NCI-H1417 treated with DMSO at 0.1 percent for 48 hours (cell line): ENCODE results near the gene ANKAR.
"Not testable (repeated sequence)": the region's sequence is repeated elsewhere in the genome, so short reads cannot be mapped to it uniquely, and the experiment has no call there.

Experiments used
- DNase-seq: peaks from one replicate; lab custom pipeline; 2025; lab: John Stamatoyannopoulos, UW

ANKAR gene, protein sequence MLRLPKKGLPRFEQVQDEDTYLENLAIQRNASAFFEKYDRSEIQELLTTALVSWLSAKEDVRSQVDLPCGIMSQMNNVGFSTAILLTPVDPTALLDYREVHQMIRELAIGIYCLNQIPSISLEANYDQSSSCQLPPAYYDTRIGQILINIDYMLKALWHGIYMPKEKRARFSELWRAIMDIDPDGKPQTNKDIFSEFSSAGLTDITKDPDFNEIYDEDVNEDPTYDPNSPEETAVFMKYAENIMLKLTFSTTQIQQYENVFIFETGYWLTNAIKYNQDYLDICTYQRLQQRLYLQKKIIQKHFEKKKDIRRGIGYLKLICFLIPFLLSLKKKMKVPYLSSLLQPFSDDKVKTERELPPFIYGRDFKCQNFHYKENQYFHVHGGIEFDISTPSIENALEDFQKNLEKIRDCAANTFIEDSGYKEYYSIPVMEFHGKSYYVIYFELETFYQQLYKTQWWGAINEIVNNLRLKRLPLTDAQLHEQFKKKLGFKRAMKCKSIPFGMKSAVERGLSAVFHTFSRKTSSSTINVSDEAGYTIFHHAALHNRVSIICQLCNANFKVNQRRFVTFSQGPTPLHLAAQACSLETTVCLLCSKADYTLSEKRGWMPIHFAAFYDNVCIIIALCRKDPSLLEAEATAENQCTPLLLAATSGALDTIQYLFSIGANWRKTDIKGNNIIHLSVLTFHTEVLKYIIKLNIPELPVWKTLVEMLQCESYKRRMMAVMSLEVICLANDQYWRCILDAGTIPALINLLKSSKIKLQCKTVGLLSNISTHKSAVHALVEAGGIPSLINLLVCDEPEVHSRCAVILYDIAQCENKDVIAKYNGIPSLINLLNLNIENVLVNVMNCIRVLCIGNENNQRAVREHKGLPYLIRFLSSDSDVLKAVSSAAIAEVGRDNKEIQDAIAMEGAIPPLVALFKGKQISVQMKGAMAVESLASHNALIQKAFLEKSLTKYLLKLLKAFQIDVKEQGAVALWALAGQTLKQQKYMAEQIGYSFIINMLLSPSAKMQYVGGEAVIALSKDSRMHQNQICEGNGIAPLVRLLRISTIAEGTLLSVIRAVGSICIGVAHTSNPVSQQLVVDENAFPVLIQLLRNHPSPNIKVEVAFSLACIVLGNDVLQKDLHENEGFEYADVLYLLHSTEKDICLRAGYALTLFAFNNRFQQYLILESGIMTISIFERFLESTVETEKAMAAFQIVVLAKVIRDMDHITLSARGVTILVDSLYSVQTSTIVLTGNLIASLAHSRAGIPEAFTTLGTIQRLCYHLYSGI (N-terminal part only)

DNA sequence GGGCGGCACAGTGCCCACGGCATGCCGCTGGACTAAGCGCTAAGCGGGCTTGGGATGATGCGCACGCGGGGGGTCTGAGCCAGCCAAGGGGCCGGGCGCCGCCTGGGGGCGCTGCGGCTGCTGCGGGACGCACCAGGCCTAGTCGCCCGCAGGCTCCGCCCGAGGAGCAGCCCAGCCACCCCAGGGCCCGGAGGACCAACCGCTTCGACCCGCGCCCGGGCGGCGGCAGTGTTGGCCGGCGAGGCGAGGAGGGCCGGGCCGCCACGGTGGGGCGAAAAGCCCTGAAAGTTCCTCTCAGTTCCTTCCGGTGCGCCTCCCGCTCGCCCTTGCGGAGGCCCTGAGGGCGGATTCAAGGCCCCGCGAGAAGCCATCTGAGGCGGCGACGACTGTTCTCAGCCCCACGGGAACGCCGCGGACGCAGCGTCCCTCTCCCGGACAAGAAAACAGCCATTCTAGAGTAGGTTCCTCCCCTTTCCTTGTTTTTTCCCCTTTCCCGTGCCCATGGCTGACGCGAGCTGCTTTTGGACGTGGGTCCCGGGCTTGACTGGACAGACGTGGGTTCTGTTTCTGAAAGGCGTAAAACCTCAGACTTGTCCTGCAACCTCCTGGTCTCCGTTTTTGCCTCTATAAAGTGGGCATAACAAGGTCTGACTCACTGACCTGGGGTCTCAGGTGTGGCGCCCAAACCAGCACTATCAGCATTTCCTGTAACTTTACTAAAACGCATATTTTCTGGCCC is at the start of gene ANKAR:
Gene ANKAR, plus strand, starts transcription at position 297 of the 739 bp plus-strand sequence. CDS start 1,821 bp downstream, outside the sequence.
- DNase-seq: no peak

- DNase-seq: no peak
These were observed 48.8 kb upstream of the ANKAR start for GRCh38 chr2:189625636-189626035.

DNA sequence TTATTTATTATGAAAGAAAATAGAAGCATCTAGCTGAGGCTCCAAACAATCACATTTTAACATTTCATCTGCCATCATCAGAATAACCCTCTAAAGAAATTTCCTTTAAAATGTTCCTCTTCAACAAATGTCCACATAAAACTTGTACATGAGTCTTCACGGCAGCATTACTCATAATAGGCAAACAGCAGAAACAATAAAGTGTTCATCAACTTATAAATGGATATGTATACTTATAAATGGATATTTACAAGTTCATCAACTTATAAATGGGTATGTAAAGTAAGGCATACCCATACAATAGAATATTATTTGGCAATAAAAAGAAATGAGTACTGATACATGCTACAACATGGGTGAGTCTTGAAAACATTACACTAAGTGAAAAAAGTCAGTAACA is 46.7 kb upstream of the ANKAR start:
- no peak for DNase-seq

DNA sequence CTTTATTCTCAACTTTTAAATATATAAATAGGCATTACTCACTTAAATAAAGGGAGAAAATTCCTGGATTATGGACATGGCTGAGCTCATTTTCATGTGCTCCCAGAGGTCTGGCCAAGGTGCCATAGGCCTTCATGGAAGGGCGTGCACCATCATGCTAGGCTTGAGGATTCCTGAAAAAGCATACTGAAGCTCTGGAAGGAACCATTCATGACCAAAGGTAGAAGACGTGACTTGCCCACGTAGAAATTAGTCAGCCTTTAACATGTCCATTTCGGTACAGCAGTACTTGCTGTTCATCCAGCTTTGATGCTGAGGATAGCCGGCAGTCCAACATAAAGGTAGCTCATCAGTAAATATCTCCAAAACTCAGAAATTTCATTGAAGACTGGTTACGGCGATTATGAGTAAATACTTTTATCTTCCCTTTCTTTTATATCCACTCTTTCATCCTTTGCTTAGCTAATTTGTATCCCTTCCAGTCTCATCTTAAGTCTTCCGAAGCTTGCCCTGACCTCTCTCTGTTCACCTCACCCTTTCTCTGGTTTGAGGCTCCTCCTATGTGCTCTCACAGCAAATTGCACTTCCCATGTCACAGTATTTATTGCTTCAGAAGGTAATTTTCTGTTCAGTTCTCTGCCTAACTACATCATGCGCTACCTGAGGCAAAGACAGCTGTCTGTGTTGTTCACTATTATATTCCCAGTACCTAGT is 45.5 kb upstream of the ANKAR start:
- no peak for DNase-seq

GRCh38 chr2:189629531-189630453 is 44.7 kb upstream of the ANKAR start:
- DNase-seq: no peak

- no peak for DNase-seq
These were observed 42.6 kb upstream of the ANKAR start for GRCh38 chr2:189631849-189632248.

DNA sequence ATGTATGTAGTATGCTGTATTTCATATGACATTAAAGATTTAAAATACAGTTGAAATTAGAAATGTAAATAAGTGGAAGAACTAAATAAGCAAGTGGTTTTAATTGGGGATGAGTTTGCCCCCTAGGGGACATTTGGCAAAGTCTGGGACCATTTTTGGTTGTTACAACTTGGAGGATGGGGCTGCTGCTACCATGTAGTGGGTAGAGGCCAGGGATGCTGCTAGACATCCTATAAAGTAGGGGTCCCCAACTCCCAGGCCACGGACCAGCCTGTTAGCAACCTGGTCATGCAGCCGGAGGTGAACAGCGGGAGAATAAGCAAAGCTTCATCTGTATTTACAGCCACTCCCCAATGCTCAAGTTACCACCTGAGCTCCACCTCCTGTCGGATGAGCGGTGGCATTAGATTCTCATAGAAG is 41.1 kb upstream of the ANKAR start:
- DNase-seq: no peak

DNA sequence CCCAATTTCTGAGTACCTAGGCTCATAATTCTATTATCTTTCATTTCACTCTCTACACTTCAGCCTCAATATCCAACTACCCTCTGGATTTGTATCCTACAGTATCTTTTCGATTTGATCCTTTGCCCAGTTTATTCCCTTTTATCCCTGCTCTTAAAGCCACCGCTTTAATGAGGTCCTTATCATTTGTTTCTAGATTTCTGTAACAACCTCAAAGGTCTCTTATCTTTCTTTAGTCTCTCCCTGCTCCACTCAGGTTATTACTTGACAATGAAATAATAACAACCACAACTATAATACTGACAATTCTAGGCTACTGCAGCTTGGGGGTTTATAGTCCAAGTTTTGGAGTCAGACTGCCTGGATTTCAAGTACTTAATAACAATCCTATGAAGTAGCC is 39.1 kb upstream of the ANKAR start:
- DNase-seq: no peak

DNA sequence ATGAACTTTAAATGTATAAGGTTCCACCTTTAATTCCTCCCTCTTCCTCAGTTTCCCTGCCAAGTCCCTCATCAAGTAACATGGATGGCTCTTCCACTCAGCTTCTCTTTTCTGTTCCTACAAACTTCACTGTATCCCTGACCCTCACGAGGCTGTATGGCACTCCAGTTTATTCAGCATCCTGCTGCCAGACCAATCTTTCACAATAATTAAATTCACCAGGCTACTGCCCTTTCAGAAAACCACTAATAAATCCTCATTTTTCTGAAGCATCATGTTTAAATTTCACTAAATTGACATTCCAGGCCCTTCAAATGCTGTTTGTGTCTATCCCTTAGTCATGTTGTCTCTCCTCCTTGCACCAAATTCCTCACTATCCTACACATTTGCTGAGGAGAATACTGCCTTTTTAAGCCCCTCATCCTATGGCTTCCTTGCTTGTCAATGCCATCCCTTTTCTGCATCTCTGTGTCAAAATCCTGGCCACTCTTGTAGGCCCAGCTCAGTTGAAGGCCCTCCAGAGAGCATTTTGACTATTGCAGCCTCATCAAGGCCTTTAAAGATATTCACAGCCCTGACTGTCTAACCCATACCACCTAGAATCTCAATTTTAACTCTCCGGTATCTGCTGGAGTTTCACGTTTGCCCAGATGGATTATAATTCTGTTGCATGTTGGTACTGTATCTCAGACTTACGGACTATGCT is 36.0 kb upstream of the ANKAR start:
- no peak for DNase-seq

GRCh38 chr2:189639007-189639609 is 35.4 kb upstream of the ANKAR start:
- no peak for DNase-seq

DNA sequence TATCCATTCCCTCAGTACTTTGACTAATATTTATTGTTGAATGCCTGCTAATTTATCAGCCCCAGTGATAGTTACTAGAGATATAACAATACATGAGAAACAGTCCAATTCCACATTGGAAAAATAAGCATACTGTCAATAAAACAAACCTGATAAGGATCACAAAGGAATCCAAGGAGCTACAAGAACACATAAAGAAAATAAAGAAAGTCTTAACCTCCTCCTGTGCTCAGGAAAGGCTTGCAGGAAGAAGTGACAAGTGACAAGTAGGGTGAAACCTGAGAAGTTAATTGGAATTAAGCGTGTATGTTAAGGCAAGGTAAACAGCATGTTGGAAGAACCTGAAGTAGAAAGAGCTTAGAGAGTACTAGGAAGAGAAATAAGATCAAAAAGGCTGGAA is 33.5 kb upstream of the ANKAR start:
- no peak for DNase-seq

- DNase-seq: no peak
These were observed 32.9 kb upstream of the ANKAR start for GRCh38 chr2:189641590-189641989.

DNA sequence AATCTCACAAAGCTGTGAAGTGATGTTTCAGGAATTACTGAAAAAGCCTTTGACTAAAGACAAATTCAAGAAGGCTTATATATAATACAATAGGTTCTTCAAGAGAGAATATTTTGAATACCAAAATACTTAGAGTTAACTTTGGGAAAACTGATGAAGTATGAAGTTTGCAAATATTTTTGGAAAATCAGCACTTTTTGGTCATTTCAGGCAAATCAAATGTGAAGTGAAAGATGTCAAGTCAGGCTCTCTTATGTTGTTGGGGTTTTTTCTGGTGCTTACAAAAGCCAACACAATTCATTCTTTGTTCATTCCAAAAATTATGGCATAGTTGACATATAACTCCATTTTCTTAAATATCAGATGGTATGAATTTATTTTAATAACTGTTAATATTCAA is 27.9 kb upstream of the ANKAR start:
- DNase-seq: no peak

DNA sequence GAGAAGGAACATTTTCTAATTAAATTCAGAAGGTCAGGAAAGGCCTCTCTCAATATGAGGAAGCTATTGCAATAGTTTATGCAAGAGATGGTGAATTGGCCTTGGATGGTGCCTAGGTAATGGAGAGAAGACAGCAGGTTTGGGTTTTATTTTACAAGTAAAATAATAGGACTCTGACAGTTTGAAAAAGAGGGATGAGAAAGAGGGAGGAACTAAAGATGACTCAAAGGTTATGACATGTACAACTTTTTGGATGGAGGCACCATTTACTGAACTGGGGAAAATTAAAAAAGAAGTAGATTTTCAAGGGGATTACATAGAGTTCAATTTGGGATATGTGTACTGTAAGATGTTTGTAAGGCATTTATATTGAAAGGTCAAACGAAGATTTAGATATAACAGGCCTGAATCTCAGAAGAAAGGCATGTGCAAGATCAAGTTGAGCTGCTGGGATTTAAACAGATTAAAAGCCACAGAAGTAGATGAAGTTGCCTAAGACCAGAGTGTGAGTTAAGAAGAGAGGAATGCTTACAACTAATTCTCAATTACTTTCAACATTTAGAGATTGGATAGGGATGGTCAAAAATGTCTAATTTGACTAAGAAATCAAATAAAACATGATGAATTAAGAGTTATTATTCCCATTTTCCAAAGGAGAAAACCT is 25.5 kb upstream of the ANKAR start:
- DNase-seq: no peak

- no peak for DNase-seq
These were observed 23.2 kb upstream of the ANKAR start for GRCh38 chr2:189651284-189651683.

GRCh38 chr2:189653464-189653863 is 21.0 kb upstream of the ANKAR start:
- DNase-seq: not testable (repeated sequence)

DNA sequence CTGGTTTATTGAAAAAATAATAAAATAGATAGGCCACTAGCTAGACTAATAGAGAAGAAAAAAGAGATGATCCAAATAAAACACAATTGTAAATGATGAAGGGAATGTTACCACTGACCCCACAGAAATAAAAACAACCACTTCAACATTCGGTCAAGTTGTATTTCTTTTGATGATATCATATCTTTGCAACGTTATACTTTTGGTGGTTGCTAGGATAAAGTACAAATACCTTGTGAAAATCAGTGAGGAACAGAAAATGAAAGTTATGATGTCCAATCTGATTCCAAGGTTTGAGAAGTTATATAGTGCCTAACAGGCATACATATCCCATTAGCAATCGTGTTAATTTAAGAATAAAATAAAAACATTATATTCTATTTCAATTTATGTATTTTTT is 19.8 kb upstream of the ANKAR start:
- no peak for DNase-seq

GRCh38 chr2:189657867-189658266 is 16.6 kb upstream of the ANKAR start:
- DNase-seq: no peak
